ES-I3 (cell line): Measurements from ENCODE around the gene LZTS2.

Experiments
- H3K36me3 ChIP-seq: 2 replicates; pipeline ENCODE4 v1.6.1; 2013; ENCODE audit warnings: mild to moderate bottlenecking, low read length, control low read depth, moderate library complexity; ENCODE audit not compliant: insufficient read depth
- H3K4me1 ChIP-seq: 2 replicates; pipeline ENCODE4 v1.6.1; 2013; ENCODE audit warnings: mild to moderate bottlenecking, control low read depth, low read length; ENCODE audit not compliant: insufficient read depth
- H3K9ac ChIP-seq: 2 replicates; pipeline ENCODE4 v1.6.1; 2013; ENCODE audit warnings: low read depth, mild to moderate bottlenecking, low read length, moderate library complexity
- H3K9me3 ChIP-seq: 2 replicates; pipeline ENCODE4 v1.6.1; 2013; ENCODE audit warnings: mild to moderate bottlenecking, low read length, moderate library complexity; ENCODE audit not compliant: control insufficient read depth, insufficient read depth

LZTS2 gene

DNA sequence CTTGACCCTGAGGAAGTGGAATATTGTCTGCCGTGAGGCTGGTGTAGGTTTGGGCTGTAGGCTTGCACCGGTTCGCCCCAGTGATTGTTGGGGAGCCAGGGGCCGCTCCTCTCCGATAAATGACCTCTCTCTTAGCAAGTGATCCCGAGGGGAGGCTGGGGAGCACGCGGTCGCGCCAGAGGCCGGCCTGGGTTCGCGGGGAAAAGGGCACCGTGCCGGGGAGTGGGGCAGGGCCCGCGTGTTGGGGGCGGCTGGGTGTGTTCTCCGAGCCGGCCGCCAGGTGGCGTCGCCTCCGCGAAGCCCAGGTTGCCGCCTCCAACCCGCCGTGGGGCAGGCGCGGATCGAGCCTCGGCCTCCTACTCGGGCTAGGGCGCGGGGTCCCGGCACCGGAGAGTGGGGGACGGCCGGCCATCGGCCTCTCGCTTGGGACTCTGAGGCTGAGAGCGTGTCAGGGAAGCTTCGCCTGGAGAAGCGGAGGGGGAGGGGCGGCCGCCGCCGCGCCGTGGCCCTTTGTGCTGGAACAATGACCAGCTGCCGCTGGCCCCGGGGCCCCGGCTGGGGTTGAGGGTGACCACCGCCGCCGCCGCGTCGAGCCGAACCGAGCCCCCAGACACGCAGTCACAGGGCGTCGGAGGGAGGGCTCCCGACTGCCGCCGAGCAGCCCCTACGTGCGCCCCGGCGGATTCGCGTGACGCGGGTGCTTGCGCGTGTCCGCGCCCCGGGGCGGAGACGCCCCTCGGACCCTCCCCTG lies 442 bp upstream of the LZTS2 start:
- Histone ChIP-seq H3K9ac (peak overlapping the region; percentile 66), H3K36me3 (peaks cover 5% of the 10 kb centered on the region; the same call in 1 of the 2 replicates), H3K4me1 (peaks cover 16% of the 10 kb centered on the region), H3K9me3 (no peaks in the 10 kb centered on the region)

GRCh38 chr10:101000127-101000914 lies 713 bp downstream of the LZTS2 start:
- H3K4me1 ChIP-seq: peaks cover 11% of the 10 kb centered on the region
- peaks cover 5% of the 10 kb centered on the region; the same call in 1 of the 2 replicates for H3K36me3 ChIP-seq
- H3K9ac ChIP-seq: peak overlapping the region; percentile 66
- no peaks in the 10 kb centered on the region for H3K9me3 ChIP-seq

- peaks cover 6% of the 10 kb centered on the region; the same call in 1 of the 2 replicates for H3K36me3 ChIP-seq
- H3K9me3 ChIP-seq: no peaks in the 10 kb centered on the region
- peak overlapping the region; percentile 66; the same call in 1 of the 2 replicates for H3K9ac ChIP-seq
- peaks cover 11% of the 10 kb centered on the region for H3K4me1 ChIP-seq
Observed at GRCh38 chr10:101000915-101001658, 1.5 kb downstream of the LZTS2 start.

- H3K9ac ChIP-seq: no peak overlapping the region
- no peaks in the 10 kb centered on the region for H3K9me3 ChIP-seq
- H3K4me1 ChIP-seq: peaks cover 7% of the 10 kb centered on the region
- peaks cover 8% of the 10 kb centered on the region; the same call in 1 of the 2 replicates for H3K36me3 ChIP-seq
Observed at GRCh38 chr10:101001659-101002035, 2.0 kb downstream of the LZTS2 start.

DNA sequence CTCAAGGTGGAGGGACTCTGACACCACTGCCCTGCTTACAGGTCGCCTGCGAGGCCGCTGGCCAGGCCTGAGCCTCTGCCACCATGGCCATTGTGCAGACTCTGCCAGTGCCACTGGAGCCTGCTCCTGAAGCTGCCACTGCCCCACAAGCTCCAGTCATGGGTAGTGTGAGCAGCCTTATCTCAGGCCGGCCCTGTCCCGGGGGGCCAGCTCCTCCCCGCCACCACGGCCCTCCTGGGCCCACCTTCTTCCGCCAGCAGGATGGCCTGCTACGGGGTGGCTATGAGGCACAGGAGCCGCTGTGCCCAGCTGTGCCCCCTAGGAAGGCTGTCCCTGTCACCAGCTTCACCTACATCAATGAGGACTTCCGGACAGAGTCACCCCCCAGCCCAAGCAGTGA lies 2.8 kb downstream of the LZTS2 start:
- Histone ChIP-seq H3K9me3 (no peaks in the 10 kb centered on the region), H3K36me3 (peaks cover 8% of the 10 kb centered on the region; the same call in 1 of the 2 replicates), H3K4me1 (peaks cover 7% of the 10 kb centered on the region), H3K9ac (no peak overlapping the region)

DNA sequence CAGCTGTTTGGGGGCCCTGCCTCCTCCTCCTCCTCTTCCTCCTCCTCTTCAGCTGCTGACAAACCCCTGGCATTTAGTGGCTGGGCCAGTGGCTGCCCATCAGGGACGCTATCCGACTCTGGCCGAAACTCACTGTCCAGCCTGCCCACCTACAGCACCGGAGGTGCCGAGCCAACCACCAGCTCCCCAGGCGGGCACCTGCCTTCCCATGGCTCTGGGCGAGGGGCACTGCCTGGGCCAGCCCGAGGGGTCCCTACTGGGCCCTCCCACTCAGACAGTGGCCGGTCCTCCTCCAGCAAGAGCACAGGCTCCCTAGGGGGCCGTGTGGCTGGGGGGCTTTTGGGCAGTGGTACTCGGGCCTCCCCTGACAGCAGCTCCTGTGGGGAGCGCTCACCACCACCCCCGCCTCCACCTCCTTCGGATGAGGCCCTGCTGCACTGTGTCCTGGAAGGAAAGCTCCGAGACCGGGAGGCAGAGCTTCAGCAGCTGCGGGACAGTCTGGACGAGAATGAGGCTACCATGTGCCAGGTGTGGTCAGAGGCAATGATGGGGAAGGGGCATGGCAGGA lies 4.1 kb downstream of the LZTS2 start:
- Histone ChIP-seq H3K9me3 (no peaks in the 10 kb centered on the region), H3K9ac (no peak overlapping the region), H3K36me3 (peaks cover 8% of the 10 kb centered on the region; the same call in 1 of the 2 replicates), H3K4me1 (peaks cover 10% of the 10 kb centered on the region)

DNA sequence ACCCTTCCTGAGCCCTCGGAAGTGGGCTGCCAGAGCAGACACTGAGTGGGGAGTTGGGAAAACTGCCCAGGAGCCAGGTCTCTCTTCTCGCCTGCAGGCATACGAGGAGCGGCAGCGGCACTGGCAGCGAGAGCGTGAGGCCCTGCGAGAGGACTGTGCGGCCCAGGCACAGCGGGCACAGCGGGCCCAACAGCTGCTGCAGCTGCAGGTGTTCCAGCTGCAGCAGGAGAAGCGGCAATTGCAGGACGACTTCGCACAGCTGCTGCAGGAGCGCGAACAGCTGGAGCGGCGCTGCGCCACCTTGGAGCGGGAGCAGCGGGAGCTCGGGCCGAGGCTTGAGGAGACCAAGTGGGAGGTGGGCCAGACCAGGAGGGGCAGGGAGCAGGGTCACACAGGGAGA lies 5.8 kb downstream of the LZTS2 start:
- Histone ChIP-seq H3K9me3 (no peaks in the 10 kb centered on the region), H3K4me1 (peaks cover 12% of the 10 kb centered on the region), H3K36me3 (peaks cover 8% of the 10 kb centered on the region; the same call in 1 of the 2 replicates), H3K9ac (no peak overlapping the region)

DNA sequence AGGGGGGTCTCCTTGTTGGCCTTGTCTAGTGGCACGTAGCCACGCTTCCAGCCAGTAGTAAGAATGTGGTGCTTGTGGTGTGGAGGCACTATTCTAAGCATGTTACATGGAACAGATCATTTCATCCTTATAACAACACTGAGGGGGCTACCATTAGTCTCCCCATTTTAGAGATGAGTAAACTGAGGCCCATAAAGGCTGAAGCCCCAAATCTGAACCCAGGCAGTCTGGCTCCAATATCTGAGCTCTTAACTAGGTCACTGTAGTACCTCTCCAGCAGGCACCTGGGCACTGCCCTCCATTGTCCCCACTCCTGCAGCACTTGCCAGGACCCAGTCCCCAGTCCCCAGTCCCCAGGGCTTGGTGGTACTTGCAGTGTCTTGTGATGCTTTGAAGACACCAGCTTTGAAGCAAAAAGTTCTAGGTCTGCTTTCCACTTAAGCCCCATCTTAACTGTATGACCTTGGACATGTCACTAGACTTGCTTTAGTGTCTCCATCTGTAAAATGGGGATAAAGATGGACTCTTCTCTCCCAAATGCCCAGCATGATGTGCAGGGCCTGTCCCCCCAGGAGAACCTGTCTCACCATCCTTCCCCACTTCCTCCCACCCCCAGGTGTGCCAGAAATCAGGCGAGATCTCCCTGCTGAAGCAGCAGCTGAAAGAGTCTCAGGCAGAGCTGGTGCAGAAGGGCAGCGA lies 6.4 kb downstream of the LZTS2 start:
- Histone ChIP-seq H3K4me1 (peaks cover 9% of the 10 kb centered on the region), H3K9ac (no peak overlapping the region), H3K9me3 (no peaks in the 10 kb centered on the region), H3K36me3 (peaks cover 8% of the 10 kb centered on the region; the same call in 1 of the 2 replicates)

- Histone ChIP-seq H3K9me3 (no peaks in the 10 kb centered on the region), H3K9ac (no peak overlapping the region), H3K36me3 (peaks cover 8% of the 10 kb centered on the region; the same call in 1 of the 2 replicates), H3K4me1 (peaks cover 6% of the 10 kb centered on the region; the same call in 1 of the 2 replicates)
Observed at GRCh38 chr10:101006593-101007098, 7.0 kb downstream of the LZTS2 start.

GRCh38 chr10:101007099-101007711 lies 7.6 kb downstream of the LZTS2 start:
- H3K36me3 ChIP-seq: peaks cover 8% of the 10 kb centered on the region; the same call in 1 of the 2 replicates
- H3K4me1 ChIP-seq: peaks cover 6% of the 10 kb centered on the region; the same call in 1 of the 2 replicates
- H3K9ac ChIP-seq: no peak overlapping the region

GRCh38 chr10:101007915-101008822 lies 8.6 kb downstream of the LZTS2 start:
- Histone ChIP-seq H3K9ac (no peak overlapping the region), H3K9me3 (no peaks in the 10 kb centered on the region), H3K4me1 (peaks cover 6% of the 10 kb centered on the region; the same call in 1 of the 2 replicates), H3K36me3 (peaks cover 3% of the 10 kb centered on the region; the same call in 1 of the 2 replicates)

More at GRCh38 chr10:101007099-101007711, 7.6 kb downstream of the LZTS2 start:
- H3K9me3 ChIP-seq: no peaks in the 10 kb centered on the region

DNA sequence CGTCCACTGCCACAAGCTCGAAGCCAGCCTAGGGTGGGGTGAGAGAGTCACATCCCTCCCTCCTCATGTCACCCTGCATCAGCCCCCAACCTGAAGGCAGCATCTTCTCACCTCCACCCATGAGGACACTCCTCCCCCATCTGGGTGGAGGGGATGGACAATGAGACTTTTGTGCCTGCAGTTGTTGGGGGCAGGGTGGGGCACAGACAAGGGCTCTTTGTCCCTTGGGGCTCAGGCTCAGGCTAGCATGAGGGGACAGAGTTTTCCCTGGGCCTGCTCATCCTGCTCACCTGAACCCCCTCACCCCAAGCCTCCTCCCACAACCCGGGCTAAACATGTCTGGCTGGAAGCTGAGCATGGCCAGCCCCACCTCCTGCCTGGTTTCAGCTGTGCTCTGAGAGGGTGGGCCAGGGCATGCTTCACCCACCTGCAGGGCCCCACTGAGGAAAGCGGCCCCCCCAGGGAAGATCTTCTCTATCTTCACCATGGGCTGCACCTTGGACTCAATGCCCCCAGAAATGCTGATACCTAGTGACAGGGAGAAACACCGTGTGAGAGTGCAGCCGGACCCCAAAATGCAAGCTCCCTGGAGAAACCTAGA lies 9.3 kb downstream of the LZTS2 start:
- Histone ChIP-seq H3K4me1 (peaks cover 6% of the 10 kb centered on the region; the same call in 1 of the 2 replicates), H3K9me3 (no peaks in the 10 kb centered on the region), H3K36me3 (peaks cover 3% of the 10 kb centered on the region; the same call in 1 of the 2 replicates), H3K9ac (no peak overlapping the region)
